ENCODE measurements around the gene NEIL3. TPM values are rescaled to one million over a fixed set of nuclear protein-coding genes. Genes with fewer than 3 reads are reported as not detected.

NEIL3 gene
- total RNA-seq = 5.7 TPM

GRCh38 chr4:177309522-177310371 is at the start of gene NEIL3:
Gene NEIL3 (plus strand): TSS chr4:177309874. CDS start chr4:177309954, 80 bp downstream.
- Histone ChIP-seq H3K27me3 (ENCODE audit: control insufficient read depth in 3 of 3, insufficient read depth in 3 of 3, low read length in 3 of 3) (no peaks in the 10 kb centered on the region), H3K9ac (ENCODE audit: low read depth in 1 of 3, low read length in 3 of 3) (peak within 1 kb of the TSS; percentile 22 to 58 (median 55)), H3K9me3 (ENCODE audit: control insufficient read depth in 3 of 3, low read length in 3 of 3) (no peaks in the 10 kb centered on the region), H3K4me3 (ENCODE audit: low read length in 3 of 3) (peak within 1 kb of the TSS; percentile 57 to 79 (median 74)), H3K4me1 (ENCODE audit: control insufficient read depth in 3 of 3, insufficient read depth in 3 of 3, low read length in 3 of 3) (peaks cover 4 to 7% (median 6%) of the 10 kb centered on the region in 3 donors), H3K36me3 (ENCODE audit: control insufficient read depth in 3 of 3, insufficient read depth in 3 of 3, low read length in 3 of 3) (no peaks in the 10 kb centered on the region), H3K27ac (ENCODE audit: low read depth, low read length) (no peak within 1 kb of the TSS)

- no peak overlapping the region for H3K9ac ChIP-seq (ENCODE audit: low read depth in 1 of 3, low read length in 3 of 3)
- no peak overlapping the region for H3K4me3 ChIP-seq (ENCODE audit: low read length in 3 of 3)
- no peaks in the 10 kb centered on the region for H3K27me3 ChIP-seq (ENCODE audit: control insufficient read depth in 3 of 3, insufficient read depth in 3 of 3, low read length in 3 of 3)
These were observed 45.9 kb upstream of the NEIL3 start for GRCh38 chr4:177263818-177264217.

GRCh38 chr4:177264788-177265422 is 44.8 kb upstream of the NEIL3 start:
- no peaks in the 10 kb centered on the region for H3K27me3 ChIP-seq (ENCODE audit: control insufficient read depth in 3 of 3, insufficient read depth in 3 of 3, low read length in 3 of 3)
- H3K9me3 ChIP-seq (ENCODE audit: control insufficient read depth in 3 of 3, low read length in 3 of 3) = no peaks in the 10 kb centered on the region
- H3K36me3 ChIP-seq (ENCODE audit: control insufficient read depth in 3 of 3, insufficient read depth in 3 of 3, low read length in 3 of 3) = no peaks in the 10 kb centered on the region
- no peaks in the 10 kb centered on the region for H3K4me1 ChIP-seq (ENCODE audit: control insufficient read depth in 3 of 3, insufficient read depth in 3 of 3, low read length in 3 of 3)
- no peak overlapping the region for H3K27ac ChIP-seq (ENCODE audit: low read depth, low read length)
- H3K9ac ChIP-seq (ENCODE audit: low read depth in 1 of 3, low read length in 3 of 3) = no peak overlapping the region
- H3K4me3 ChIP-seq (ENCODE audit: low read length in 3 of 3) = no peak overlapping the region

More at GRCh38 chr4:177263818-177264217, 45.9 kb upstream of the NEIL3 start:
- Histone ChIP-seq H3K9me3 (ENCODE audit: control insufficient read depth in 3 of 3, low read length in 3 of 3) (no peaks in the 10 kb centered on the region), H3K27ac (ENCODE audit: low read depth, low read length) (no peak overlapping the region), H3K36me3 (ENCODE audit: control insufficient read depth in 3 of 3, insufficient read depth in 3 of 3, low read length in 3 of 3) (no peaks in the 10 kb centered on the region), H3K4me1 (ENCODE audit: control insufficient read depth in 3 of 3, insufficient read depth in 3 of 3, low read length in 3 of 3) (no peaks in the 10 kb centered on the region)

- Histone ChIP-seq H3K4me1 (ENCODE audit: control insufficient read depth in 3 of 3, insufficient read depth in 3 of 3, low read length in 3 of 3) (no peaks in the 10 kb centered on the region), H3K9me3 (ENCODE audit: control insufficient read depth in 3 of 3, low read length in 3 of 3) (no peaks in the 10 kb centered on the region), H3K4me3 (ENCODE audit: low read length in 3 of 3) (no peak overlapping the region), H3K27ac (ENCODE audit: low read depth, low read length) (no peak overlapping the region), H3K9ac (ENCODE audit: low read depth in 1 of 3, low read length in 3 of 3) (no peak overlapping the region), H3K27me3 (ENCODE audit: control insufficient read depth in 3 of 3, insufficient read depth in 3 of 3, low read length in 3 of 3) (no peaks in the 10 kb centered on the region), H3K36me3 (ENCODE audit: control insufficient read depth in 3 of 3, insufficient read depth in 3 of 3, low read length in 3 of 3) (no peaks in the 10 kb centered on the region)
These were observed 43.9 kb upstream of the NEIL3 start for GRCh38 chr4:177265729-177266128.

- no peaks in the 10 kb centered on the region for H3K4me1 ChIP-seq (ENCODE audit: control insufficient read depth in 3 of 3, insufficient read depth in 3 of 3, low read length in 3 of 3)
- no peaks in the 10 kb centered on the region for H3K9me3 ChIP-seq (ENCODE audit: control insufficient read depth in 3 of 3, low read length in 3 of 3)
- no peak overlapping the region for H3K27ac ChIP-seq (ENCODE audit: low read depth, low read length)
- H3K9ac ChIP-seq (ENCODE audit: low read depth in 1 of 3, low read length in 3 of 3) = no peak overlapping the region
- H3K4me3 ChIP-seq (ENCODE audit: low read length in 3 of 3) = no peak overlapping the region
- no peaks in the 10 kb centered on the region for H3K36me3 ChIP-seq (ENCODE audit: control insufficient read depth in 3 of 3, insufficient read depth in 3 of 3, low read length in 3 of 3)
- H3K27me3 ChIP-seq (ENCODE audit: control insufficient read depth in 3 of 3, insufficient read depth in 3 of 3, low read length in 3 of 3) = no peaks in the 10 kb centered on the region
These were observed 43.2 kb upstream of the NEIL3 start for GRCh38 chr4:177266506-177266905.

GRCh38 chr4:177267911-177268310 is 41.8 kb upstream of the NEIL3 start:
- Histone ChIP-seq H3K27me3 (ENCODE audit: control insufficient read depth in 3 of 3, insufficient read depth in 3 of 3, low read length in 3 of 3) (no peaks in the 10 kb centered on the region), H3K9ac (ENCODE audit: low read depth in 1 of 3, low read length in 3 of 3) (no peak overlapping the region), H3K27ac (ENCODE audit: low read depth, low read length) (no peak overlapping the region), H3K4me1 (ENCODE audit: control insufficient read depth in 3 of 3, insufficient read depth in 3 of 3, low read length in 3 of 3) (no peaks in the 10 kb centered on the region), H3K4me3 (ENCODE audit: low read length in 3 of 3) (no peak overlapping the region), H3K9me3 (ENCODE audit: control insufficient read depth in 3 of 3, low read length in 3 of 3) (no peaks in the 10 kb centered on the region), H3K36me3 (ENCODE audit: control insufficient read depth in 3 of 3, insufficient read depth in 3 of 3, low read length in 3 of 3) (no peaks in the 10 kb centered on the region)

GRCh38 chr4:177271091-177271490 is 38.6 kb upstream of the NEIL3 start:
- Histone ChIP-seq H3K9me3 (ENCODE audit: control insufficient read depth in 3 of 3, low read length in 3 of 3) (no peaks in the 10 kb centered on the region), H3K4me3 (ENCODE audit: low read length in 3 of 3) (no peak overlapping the region), H3K27me3 (ENCODE audit: control insufficient read depth in 3 of 3, insufficient read depth in 3 of 3, low read length in 3 of 3) (no peaks in the 10 kb centered on the region), H3K36me3 (ENCODE audit: control insufficient read depth in 3 of 3, insufficient read depth in 3 of 3, low read length in 3 of 3) (no peaks in the 10 kb centered on the region), H3K27ac (ENCODE audit: low read depth, low read length) (no peak overlapping the region), H3K9ac (ENCODE audit: low read depth in 1 of 3, low read length in 3 of 3) (no peak overlapping the region), H3K4me1 (ENCODE audit: control insufficient read depth in 3 of 3, insufficient read depth in 3 of 3, low read length in 3 of 3) (no peaks in the 10 kb centered on the region)

- H3K4me3 ChIP-seq (ENCODE audit: low read length in 3 of 3) = no peak overlapping the region
- H3K4me1 ChIP-seq (ENCODE audit: control insufficient read depth in 3 of 3, insufficient read depth in 3 of 3, low read length in 3 of 3) = no peaks in the 10 kb centered on the region
- no peaks in the 10 kb centered on the region for H3K27me3 ChIP-seq (ENCODE audit: control insufficient read depth in 3 of 3, insufficient read depth in 3 of 3, low read length in 3 of 3)
- H3K9ac ChIP-seq (ENCODE audit: low read depth in 1 of 3, low read length in 3 of 3) = no peak overlapping the region
- H3K36me3 ChIP-seq (ENCODE audit: control insufficient read depth in 3 of 3, insufficient read depth in 3 of 3, low read length in 3 of 3) = no peaks in the 10 kb centered on the region
- no peak overlapping the region for H3K27ac ChIP-seq (ENCODE audit: low read depth, low read length)
- H3K9me3 ChIP-seq (ENCODE audit: control insufficient read depth in 3 of 3, low read length in 3 of 3) = no peaks in the 10 kb centered on the region
These were observed 37.5 kb upstream of the NEIL3 start for GRCh38 chr4:177271915-177272766.

GRCh38 chr4:177275999-177276398 is 33.7 kb upstream of the NEIL3 start:
- Histone ChIP-seq H3K27me3 (ENCODE audit: control insufficient read depth in 3 of 3, insufficient read depth in 3 of 3, low read length in 3 of 3) (no peaks in the 10 kb centered on the region), H3K4me1 (ENCODE audit: control insufficient read depth in 3 of 3, insufficient read depth in 3 of 3, low read length in 3 of 3) (no peaks in the 10 kb centered on the region), H3K9me3 (ENCODE audit: control insufficient read depth in 3 of 3, low read length in 3 of 3) (no peaks in the 10 kb centered on the region), H3K4me3 (ENCODE audit: low read length in 3 of 3) (no peak overlapping the region), H3K27ac (ENCODE audit: low read depth, low read length) (no peak overlapping the region), H3K36me3 (ENCODE audit: control insufficient read depth in 3 of 3, insufficient read depth in 3 of 3, low read length in 3 of 3) (no peaks in the 10 kb centered on the region), H3K9ac (ENCODE audit: low read depth in 1 of 3, low read length in 3 of 3) (no peak overlapping the region)
